ENCODE data around the gene SEMA4F. TPM values are rescaled to one million over a fixed set of nuclear protein-coding genes. Genes with fewer than 3 reads are reported as not detected.

SEMA4F gene
- total RNA-seq, 2 donors from 2014 or later, result 3.0 to 3.9 TPM

- Histone ChIP-seq H3K4me1 (peaks cover 0 to 10% of the 10 kb centered on the region in 2 donors), H3K9me3 (no peaks in the 10 kb centered on the region), H3K4me3 (no peak overlapping the region), H3K27me3 (no peaks in the 10 kb centered on the region), H3K27ac (no peak overlapping the region), H3K36me3 (no peaks in the 10 kb centered on the region)
- DNase-seq (ENCODE audit: low spot score), result no peak
- no peak for TF ChIP-seq CTCF (IDR thresholded peaks at IDR 0.05)
Measured at GRCh38 chr2:74719066-74719465, 65.0 kb downstream of the SEMA4F start.

- no peak for DNase-seq (ENCODE audit: low spot score)
- Histone ChIP-seq H3K4me3 (no peak overlapping the region), H3K27ac (no peak overlapping the region), H3K36me3 (no peaks in the 10 kb centered on the region), H3K9me3 (no peaks in the 10 kb centered on the region), H3K4me1 (no peaks in the 10 kb centered on the region), H3K27me3 (no peaks in the 10 kb centered on the region)
- TF ChIP-seq CTCF (IDR thresholded peaks at IDR 0.05), result no peak
Measured at GRCh38 chr2:74721316-74721715, 67.3 kb downstream of the SEMA4F start.

GRCh38 chr2:74724496-74724895 is 70.4 kb downstream of the SEMA4F start:
- TF ChIP-seq CTCF (IDR thresholded peaks at IDR 0.05), result no peak
- Histone ChIP-seq H3K4me1 (no peaks in the 10 kb centered on the region), H3K9me3 (peaks cover 0 to 4% of the 10 kb centered on the region in 2 donors), H3K36me3 (no peaks in the 10 kb centered on the region), H3K27me3 (no peaks in the 10 kb centered on the region), H3K4me3 (no peak overlapping the region), H3K27ac (no peak overlapping the region)
- DNase-seq (ENCODE audit: low spot score), result no peak

GRCh38 chr2:74725287-74725686 is 71.2 kb downstream of the SEMA4F start:
- Histone ChIP-seq H3K9me3 (peaks cover 0 to 4% of the 10 kb centered on the region in 2 donors), H3K27ac (no peak overlapping the region), H3K4me3 (no peak overlapping the region), H3K27me3 (no peaks in the 10 kb centered on the region), H3K36me3 (no peaks in the 10 kb centered on the region), H3K4me1 (no peaks in the 10 kb centered on the region)
- no peak for DNase-seq (ENCODE audit: low spot score)
- no peak for TF ChIP-seq CTCF (IDR thresholded peaks at IDR 0.05)

GRCh38 chr2:74728842-74729241 is 74.8 kb downstream of the SEMA4F start:
- no peak overlapping the region for H3K27ac ChIP-seq
- TF ChIP-seq CTCF (IDR thresholded peaks at IDR 0.05), result no peak

GRCh38 chr2:74730530-74730929 is 76.5 kb downstream of the SEMA4F start:
- H3K27ac ChIP-seq, result no peak overlapping the region
- H3K9me3 ChIP-seq, result peaks cover 0 to 4% of the 10 kb centered on the region in 2 donors

More at GRCh38 chr2:74728842-74729241, 74.8 kb downstream of the SEMA4F start:
- Histone ChIP-seq H3K27me3 (no peaks in the 10 kb centered on the region), H3K36me3 (no peaks in the 10 kb centered on the region), H3K9me3 (peaks cover 0 to 4% of the 10 kb centered on the region in 2 donors), H3K4me3 (no peak overlapping the region), H3K4me1 (no peaks in the 10 kb centered on the region)
- no peak for DNase-seq (ENCODE audit: low spot score)

More at GRCh38 chr2:74730530-74730929, 76.5 kb downstream of the SEMA4F start:
- DNase-seq (ENCODE audit: low spot score), result no peak
- Histone ChIP-seq H3K36me3 (no peaks in the 10 kb centered on the region), H3K27me3 (no peaks in the 10 kb centered on the region), H3K4me3 (no peak overlapping the region), H3K4me1 (no peaks in the 10 kb centered on the region)
- TF ChIP-seq CTCF (IDR thresholded peaks at IDR 0.05), result no peak
